ENCODE data around the gene TUBB.
"Not testable (repeated sequence)": the region's sequence is repeated elsewhere in the genome, so short reads cannot be mapped to it uniquely, and the experiment has no call there.

TUBB gene

DNA sequence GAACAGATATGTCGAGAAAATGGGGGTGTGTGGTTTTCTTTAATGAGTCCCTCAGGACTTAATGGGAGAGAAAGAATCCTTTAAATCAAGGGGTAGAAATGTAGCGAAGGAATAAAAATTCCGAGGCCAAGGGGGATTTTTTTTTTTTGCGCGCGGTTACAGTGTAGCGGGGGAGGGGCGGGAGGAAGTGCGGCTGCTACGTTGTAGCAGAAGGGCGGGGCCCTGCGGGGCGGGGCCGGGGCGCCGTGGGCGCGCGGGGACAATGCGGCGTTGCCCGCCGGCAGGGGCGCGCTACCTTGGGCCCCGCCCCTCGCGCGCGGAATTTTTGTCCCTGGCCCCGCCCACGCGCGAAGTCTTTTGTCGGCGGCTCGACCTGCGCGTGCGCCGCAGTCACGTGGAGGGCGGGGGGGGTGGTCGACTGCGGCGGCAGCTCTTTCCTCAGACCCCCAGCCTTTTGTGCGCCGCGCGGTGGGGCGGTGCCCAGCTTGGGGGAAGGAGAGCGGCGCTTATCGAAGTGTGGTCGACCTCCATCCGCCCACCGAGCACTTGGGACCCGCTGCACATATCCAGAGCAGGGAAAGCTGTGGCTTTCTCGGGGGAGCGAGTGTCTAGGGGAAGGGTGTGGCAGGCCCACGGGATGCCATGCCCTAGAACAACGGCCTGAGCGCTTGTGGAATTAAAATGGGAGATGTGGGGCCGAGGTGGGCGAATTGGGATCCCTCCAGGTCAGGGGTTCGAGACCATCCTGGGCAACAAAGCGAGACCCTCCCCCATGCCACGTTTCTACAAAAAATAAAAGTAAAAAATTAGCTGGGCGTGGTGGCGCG, 1.3 kb downstream of the TUBB start:
- TF ChIP-seq, protein P1, sequence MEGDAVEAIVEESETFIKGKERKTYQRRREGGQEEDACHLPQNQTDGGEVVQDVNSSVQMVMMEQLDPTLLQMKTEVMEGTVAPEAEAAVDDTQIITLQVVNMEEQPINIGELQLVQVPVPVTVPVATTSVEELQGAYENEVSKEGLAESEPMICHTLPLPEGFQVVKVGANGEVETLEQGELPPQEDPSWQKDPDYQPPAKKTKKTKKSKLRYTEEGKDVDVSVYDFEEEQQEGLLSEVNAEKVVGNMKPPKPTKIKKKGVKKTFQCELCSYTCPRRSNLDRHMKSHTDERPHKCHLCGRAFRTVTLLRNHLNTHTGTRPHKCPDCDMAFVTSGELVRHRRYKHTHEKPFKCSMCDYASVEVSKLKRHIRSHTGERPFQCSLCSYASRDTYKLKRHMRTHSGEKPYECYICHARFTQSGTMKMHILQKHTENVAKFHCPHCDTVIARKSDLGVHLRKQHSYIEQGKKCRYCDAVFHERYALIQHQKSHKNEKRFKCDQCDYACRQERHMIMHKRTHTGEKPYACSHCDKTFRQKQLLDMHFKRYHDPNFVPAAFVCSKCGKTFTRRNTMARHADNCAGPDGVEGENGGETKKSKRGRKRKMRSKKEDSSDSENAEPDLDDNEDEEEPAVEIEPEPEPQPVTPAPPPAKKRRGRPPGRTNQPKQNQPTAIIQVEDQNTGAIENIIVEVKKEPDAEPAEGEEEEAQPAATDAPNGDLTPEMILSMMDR (IDR thresholded peaks at IDR 0.05; ENCODE audit: low read depth, low read length, missing control alignments): peak; percentile 45
- peak; percentile 67 for DNase-seq (ENCODE audit: low read depth)
- H3K4me3 ChIP-seq (ENCODE audit: low read depth, low read length): peak overlapping the region; percentile 97

DNA sequence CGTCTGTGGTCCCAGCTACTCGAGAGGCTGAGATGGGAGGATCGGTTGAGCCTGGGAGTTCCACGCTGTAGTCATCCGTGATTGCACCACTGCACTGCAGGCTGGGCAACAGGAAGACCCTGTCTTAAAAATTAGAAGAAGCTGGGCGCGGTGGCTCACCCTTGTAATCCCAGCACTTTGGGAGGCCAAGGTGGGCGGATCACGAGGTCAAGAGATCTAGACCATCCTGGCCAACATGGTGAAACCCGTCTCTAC, 1.8 kb downstream of the TUBB start:
- H3K4me3 ChIP-seq (ENCODE audit: low read depth, low read length): peak overlapping the region; percentile 97
- DNase-seq (ENCODE audit: low read depth): not testable (repeated sequence)

DNA sequence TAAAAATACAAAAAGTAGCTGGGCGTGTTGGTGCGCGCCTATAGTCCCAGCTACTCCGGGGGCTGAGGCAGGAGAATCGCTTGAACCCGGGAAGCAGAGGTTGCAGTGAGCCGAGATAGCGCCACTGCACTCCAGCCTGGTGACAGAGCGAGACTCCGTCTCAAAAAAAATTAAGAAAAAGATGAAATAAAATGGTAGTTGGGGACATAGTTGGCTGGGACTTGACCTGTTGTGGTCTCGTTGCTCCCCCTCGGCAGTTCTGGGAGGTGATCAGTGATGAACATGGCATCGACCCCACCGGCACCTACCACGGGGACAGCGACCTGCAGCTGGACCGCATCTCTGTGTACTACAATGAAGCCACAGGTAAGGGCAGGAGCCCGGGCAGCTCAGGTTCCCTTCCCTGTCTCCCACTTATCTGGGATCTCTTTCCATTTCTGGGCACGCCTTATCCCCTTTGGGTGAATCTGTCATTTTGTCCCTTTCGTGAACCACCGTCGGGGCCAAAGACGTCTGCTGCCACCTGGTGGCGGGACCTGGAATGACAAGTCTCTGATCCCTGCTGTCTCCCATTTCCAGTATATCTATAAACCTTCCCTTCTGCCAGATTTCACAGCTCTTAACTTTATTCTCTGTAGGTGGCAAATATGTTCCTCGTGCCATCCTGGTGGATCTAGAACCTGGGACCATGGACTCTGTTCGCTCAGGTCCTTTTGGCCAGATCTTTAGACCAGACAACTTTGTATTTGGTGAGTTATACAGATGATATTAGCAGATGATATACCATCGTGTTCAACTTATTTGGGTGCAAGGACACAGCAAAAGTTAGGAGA, 2.3 kb downstream of the TUBB start:
- TF ChIP-seq, protein P1 (IDR thresholded peaks at IDR 0.05; ENCODE audit: low read depth, low read length, missing control alignments): peak; percentile 89
- H3K4me3 ChIP-seq (ENCODE audit: low read depth, low read length): peak overlapping the region; percentile 97
- DNase-seq (ENCODE audit: low read depth): no peak

DNA sequence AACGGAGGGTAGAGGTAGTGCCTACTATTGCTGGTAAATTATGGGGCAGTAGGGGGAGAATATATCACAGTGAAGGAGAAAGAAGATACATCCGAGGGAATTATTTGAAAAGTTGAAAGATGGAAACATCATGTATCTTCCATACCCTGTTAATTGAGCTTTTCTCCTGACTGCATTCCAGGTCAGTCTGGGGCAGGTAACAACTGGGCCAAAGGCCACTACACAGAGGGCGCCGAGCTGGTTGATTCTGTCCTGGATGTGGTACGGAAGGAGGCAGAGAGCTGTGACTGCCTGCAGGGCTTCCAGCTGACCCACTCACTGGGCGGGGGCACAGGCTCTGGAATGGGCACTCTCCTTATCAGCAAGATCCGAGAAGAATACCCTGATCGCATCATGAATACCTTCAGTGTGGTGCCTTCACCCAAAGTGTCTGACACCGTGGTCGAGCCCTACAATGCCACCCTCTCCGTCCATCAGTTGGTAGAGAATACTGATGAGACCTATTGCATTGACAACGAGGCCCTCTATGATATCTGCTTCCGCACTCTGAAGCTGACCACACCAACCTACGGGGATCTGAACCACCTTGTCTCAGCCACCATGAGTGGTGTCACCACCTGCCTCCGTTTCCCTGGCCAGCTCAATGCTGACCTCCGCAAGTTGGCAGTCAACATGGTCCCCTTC, 3.1 kb downstream of the TUBB start:
- DNase-seq (ENCODE audit: low read depth): not testable (repeated sequence)
- H3K4me3 ChIP-seq (ENCODE audit: low read depth, low read length): peak overlapping the region; percentile 97

DNA sequence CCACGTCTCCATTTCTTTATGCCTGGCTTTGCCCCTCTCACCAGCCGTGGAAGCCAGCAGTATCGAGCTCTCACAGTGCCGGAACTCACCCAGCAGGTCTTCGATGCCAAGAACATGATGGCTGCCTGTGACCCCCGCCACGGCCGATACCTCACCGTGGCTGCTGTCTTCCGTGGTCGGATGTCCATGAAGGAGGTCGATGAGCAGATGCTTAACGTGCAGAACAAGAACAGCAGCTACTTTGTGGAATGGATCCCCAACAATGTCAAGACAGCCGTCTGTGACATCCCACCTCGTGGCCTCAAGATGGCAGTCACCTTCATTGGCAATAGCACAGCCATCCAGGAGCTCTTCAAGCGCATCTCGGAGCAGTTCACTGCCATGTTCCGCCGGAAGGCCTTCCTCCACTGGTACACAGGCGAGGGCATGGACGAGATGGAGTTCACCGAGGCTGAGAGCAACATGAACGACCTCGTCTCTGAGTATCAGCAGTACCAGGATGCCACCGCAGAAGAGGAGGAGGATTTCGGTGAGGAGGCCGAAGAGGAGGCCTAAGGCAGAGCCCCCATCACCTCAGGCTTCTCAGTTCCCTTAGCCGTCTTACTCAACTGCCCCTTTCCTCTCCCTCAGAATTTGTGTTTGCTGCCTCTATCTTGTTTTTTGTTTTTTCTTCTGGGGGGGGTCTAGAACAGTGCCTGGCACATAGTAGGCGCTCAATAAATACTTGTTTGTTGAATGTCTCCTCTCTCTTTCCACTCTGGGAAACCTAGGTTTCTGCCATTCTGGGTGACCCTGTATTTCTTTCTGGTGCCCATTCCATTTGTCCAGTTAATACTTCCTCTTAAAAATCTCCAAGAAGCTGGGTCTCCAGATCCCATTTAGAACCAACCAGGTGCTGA, 3.9 kb downstream of the TUBB start:
- DNase-seq (ENCODE audit: low read depth): not testable (repeated sequence)
- H3K4me3 ChIP-seq (ENCODE audit: low read depth, low read length): peak overlapping the region; percentile 9; the same call in 1 of the 2 replicates

DNA sequence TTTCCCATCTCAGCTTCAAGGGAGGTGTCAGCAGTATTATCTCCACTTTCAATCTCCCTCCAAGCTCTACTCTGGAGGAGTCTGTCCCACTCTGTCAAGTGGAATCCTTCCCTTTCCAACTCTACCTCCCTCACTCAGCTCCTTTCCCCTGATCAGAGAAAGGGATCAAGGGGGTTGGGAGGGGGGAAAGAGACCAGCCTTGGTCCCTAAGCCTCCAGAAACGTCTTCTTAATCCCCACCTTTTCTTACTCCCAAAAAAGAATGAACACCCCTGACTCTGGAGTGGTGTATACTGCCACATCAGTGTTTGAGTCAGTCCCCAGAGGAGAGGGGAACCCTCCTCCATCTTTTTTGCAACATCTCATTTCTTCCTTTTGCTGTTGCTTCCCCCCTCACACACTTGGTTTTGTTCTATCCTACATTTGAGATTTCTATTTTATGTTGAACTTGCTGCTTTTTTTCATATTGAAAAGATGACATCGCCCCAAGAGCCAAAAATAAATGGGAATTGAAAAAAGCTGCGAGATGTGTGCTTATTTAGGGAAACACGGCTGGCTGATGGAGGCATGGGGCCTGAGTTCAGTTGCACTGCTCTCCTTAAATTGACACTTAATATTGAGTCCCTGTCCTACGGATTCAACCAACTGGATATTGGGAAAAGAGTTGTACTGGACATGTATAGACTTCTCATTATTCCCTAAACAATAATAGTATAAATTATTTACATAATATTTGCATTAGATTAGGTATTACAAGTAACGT, 4.9 kb downstream of the TUBB start:
- DNase-seq (ENCODE audit: low read depth): no peak
- H3K4me3 ChIP-seq (ENCODE audit: low read depth, low read length): no peak overlapping the region
- TF ChIP-seq, protein P1 (IDR thresholded peaks at IDR 0.05; ENCODE audit: low read depth, low read length, missing control alignments): no peak

DNA sequence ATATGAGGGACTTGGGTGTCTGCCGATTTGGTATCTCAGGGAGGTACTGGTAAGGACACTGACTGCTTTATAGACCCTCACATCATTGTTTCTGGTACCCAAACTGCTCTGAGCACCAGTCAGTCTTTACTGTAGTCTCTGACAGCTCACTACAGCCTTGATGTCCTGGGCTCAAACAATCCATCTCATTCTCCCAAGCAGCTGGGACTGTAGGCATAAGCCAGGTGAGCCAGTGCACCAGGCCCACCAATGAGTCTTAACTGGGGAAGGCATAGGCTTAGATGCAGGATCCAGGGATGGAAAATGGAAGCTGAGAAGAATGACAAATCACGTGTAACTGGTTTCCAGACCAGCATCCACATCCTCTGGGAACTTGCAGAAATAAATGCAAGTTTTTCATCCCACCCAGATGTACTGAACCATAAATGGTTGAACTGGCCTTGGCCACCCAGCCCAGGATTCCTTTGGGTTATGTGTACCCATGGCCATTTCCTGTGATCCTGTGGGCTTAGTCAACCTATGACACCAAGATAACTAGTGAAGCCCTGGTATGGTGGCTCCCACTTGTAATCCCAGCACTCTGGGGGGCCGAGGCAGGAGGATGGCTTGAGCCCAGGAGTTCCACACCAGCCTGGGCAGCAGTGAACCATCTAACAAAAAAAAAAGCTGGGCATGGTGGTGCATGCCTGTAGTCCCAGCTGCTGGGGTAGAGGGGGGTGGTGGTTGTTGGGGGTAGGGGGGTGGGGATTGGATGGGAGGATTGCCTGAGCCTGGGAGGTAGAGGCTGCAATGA, 5.8 kb downstream of the TUBB start:
- no peak overlapping the region for H3K4me3 ChIP-seq (ENCODE audit: low read depth, low read length)
- TF ChIP-seq, protein P1 (IDR thresholded peaks at IDR 0.05; ENCODE audit: low read depth, low read length, missing control alignments): no peak
- no peak for DNase-seq (ENCODE audit: low read depth)

Data from GM12864 (cell line).